ENCODE results near the gene SWAP70.

DNA sequence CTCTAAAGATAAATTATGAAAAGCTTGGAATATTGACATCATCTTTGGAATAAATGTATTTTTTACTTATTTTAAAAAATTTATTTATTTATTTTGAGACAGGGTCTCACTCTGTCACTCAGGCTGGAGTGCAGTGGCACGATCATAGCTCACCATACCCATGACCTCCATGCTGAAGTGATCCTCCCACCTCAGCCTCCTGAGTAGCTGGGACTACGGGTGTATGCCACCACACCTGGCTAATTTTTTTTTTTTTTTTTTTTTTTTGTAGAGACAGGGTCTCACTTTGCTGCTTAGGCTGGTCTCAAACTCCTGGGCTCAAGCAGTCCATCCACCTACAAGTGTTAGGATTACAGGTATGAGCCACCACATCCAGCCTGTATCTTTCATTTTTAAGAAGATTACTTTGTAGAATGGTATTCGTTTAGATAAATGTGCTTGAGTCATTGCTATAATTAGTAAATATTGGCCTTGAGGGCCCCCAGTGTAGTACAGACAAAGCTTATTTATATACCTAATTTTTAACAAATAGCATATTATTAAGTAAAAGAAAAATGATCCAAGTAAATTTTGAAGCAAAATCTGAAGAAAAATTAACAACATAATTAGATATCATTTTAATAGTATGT, 8.5 kb downstream of the SWAP70 start:
- no peak for TF ChIP-seq POLR2A (IDR thresholded peaks at IDR 0.05)
- TF ChIP-seq CTCF (IDR thresholded peaks at IDR 0.05): no peak
